Psoas muscle (tissue), 8 donors: ENCODE data around the gene CDKN1A. TPM values are rescaled to one million over a fixed set of nuclear protein-coding genes. Genes with fewer than 3 reads are reported as not detected.
A peak's percentile ranks its signal among the peaks of the same experiment; 100 is the strongest.

Experiments used
- ATAC-seq, 4 donors: fragments of 200-7000 bp; cut with Tn5 transposase; one replicate each; pipeline ENCODE4 v1.9.1; 2020; ENCODE audit warnings: moderate library complexity in 3 of 4, mild to moderate bottlenecking in 2 of 4
- DNase-seq, 2 donors: peaks; one replicate each; pipeline ENCODE4 v3.0.0-alpha.2; 2020
- H3K27ac ChIP-seq: fragments of 200-600 bp; one replicate; pipeline ENCODE4 v1.8.0; 2022
- H3K27me3 ChIP-seq, 3 donors: fragments of 200-600 bp in 1 of 3; one replicate each; pipeline versions ENCODE4 v1.6.1 to v1.8.0; 2013 to 2022; ENCODE audit warnings: low read length in 2 of 3, mild to moderate bottlenecking in 2 of 3, moderate library complexity in 1 of 3; ENCODE audit not compliant: insufficient read depth in 3 of 3
- H3K36me3 ChIP-seq, 2 donors: fragments of 200-600 bp in 1 of 2; one replicate each; pipeline versions ENCODE4 v1.6.1 to v1.8.0; 2013 to 2022; ENCODE audit warnings: low read depth in 1 of 2, mild to moderate bottlenecking in 1 of 2, moderate library complexity in 1 of 2; ENCODE audit not compliant: insufficient read depth in 1 of 2
- H3K4me1 ChIP-seq: fragments of 200-600 bp; one replicate; pipeline ENCODE4 v1.8.0; 2022
- H3K4me3 ChIP-seq: fragments of 200-600 bp; one replicate; pipeline ENCODE4 v1.8.0; 2022; ENCODE audit warnings: mild to moderate bottlenecking
- H3K9me3 ChIP-seq: fragments of 200-600 bp; one replicate; pipeline ENCODE4 v1.8.0; 2022
- WGBS, 3 donors: extraction: QIAGEN DNeasy Blood & Tissue Kit; methylation state at CpG; one replicate each; pipeline versions ENCODE4 v1.1.6 to v1.1.7; 2013; 5-methylcytosine and 5-hydroxymethylcytosine counted together
- intact Hi-C, 2 donors: fragments of 100-400 bp; cut with DNase I; formaldehyde crosslinking; loops; one replicate each; pipeline versions ENCODE4 v1.11.0 to v1.14.2; 2022
- polyA plus RNA-seq, 3 donors: library from polyadenylated mRNA; stranded (reverse); fragments of 200-250 nt; gene quantifications; one replicate each; pipeline ENCODE4 v1.2.3, GENCODE V29; 2013
- total RNA-seq, 4 donors: library from RNA; stranded (reverse); fragmentation: NEBNext Ultra II Directional in 2 of 4; extraction: Animal tissue kit (Norgen Biotek cat#: 25700) in 2 of 4; gene quantifications; one replicate each; pipeline versions ENCODE4 v1.2.1 to v1.2.4, GENCODE V29; 2021 to 2023
- TF ChIP-seq, protein P1 (sequence below): fragments of 200-600 bp; IDR thresholded peaks from one replicate; pipeline ENCODE4 v1.8.0; 2022; ENCODE audit warnings: antibody characterized with exemption
- donor health status: healthy with polysubstance abuse.
- donor health status: DM: no; HTN: no; CAD: no; lungs with moderate emphysema.
- donor health status: Bipolar disorder and iron deficiency.
- donor health status: healthy.
- donor health status: DM: yes; HTN: yes; CAD: no.
- donor health status: DM: no; HTN: no; CAD: no.
- donor health status: DM: no; HTN: no; CAD: no.
- donor health status: DM: yes; HTN: yes; CAD: no.

The CDKN1A gene
- total and polyA plus RNA-seq, 7 donors, result 39.2 to 666 (median 159) TPM

DNA sequence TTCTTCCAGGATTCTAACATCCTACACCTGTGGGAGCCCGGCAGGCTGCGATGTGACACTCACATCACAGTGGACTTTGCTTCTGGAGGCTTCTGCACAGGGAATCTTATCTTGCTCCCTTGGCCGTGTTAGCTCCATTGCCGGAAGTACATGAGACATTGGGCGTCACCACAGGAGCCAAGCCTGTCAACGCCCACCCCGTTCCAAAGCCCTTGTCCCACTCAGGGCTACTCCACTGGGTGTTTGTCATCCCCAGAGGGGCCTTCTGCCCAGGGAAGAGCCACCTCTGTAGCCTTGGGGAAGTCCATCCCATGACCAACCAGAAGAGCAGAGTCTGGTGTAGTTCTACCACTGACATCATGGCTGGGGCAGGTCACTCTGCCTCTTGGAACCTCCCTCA is 20.8 kb downstream of the CDKN1A start:
- H3K4me1 ChIP-seq, result no peaks in the 10 kb centered on the region
- no peaks in the 10 kb centered on the region for H3K27me3 ChIP-seq
- peaks cover 4% of the 10 kb centered on the region for H3K9me3 ChIP-seq
- ATAC-seq, result peak in 1 of 4 donors; percentile 14
- H3K4me3 ChIP-seq, result no peak overlapping the region
- no peak overlapping the region for H3K27ac ChIP-seq
- TF ChIP-seq, protein P1, sequence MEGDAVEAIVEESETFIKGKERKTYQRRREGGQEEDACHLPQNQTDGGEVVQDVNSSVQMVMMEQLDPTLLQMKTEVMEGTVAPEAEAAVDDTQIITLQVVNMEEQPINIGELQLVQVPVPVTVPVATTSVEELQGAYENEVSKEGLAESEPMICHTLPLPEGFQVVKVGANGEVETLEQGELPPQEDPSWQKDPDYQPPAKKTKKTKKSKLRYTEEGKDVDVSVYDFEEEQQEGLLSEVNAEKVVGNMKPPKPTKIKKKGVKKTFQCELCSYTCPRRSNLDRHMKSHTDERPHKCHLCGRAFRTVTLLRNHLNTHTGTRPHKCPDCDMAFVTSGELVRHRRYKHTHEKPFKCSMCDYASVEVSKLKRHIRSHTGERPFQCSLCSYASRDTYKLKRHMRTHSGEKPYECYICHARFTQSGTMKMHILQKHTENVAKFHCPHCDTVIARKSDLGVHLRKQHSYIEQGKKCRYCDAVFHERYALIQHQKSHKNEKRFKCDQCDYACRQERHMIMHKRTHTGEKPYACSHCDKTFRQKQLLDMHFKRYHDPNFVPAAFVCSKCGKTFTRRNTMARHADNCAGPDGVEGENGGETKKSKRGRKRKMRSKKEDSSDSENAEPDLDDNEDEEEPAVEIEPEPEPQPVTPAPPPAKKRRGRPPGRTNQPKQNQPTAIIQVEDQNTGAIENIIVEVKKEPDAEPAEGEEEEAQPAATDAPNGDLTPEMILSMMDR, result no peak
- peak in 1 of 2 donors; percentile 32 for DNase-seq
- intact Hi-C loops, result loop anchor here in 1 of 2 donors (5.0 kb wide), 1 partner anchor 53 kb away; no protein-coding TSS in a partner anchor
- no peaks in the 10 kb centered on the region for H3K36me3 ChIP-seq
- WGBS, 3 donors, result 86 to 90% (median 88%) methylated on average over 7 of the region's 7 CpGs

DNA sequence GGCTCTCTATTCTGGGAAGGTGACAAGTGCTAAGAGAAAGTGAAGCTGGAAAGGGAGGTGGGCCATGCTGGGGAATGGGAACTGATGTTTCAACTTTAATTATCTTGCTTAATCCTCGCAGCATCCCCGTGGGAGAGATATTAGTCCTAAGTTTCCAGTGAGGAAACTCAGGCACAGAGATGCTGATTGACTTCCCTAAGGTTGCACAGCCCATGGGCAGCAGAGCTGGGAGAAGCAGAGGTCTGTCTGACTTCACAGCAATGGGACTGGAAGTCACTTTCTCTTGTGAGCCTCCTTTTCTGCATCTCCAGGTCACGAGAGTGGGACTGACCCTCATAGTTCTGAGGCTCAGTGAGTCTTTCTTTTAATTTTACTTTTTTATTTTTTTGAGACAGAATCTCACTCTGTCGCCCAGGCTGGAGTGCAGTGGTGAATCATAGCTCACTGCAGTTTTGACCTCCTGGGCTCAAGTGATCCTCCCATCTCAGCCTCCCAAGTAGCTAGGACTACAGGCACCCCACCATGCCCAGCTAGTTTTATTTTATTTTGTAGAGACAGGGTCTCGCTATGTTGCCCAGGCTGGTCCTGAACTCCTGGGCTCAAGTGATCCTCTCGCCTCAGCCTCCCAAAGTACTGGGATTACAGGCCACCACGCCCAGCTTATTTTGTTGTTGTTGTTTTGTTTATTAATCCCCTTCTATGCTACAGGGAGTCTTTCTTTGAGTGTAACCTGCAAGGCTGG is 21.7 kb downstream of the CDKN1A start:
- H3K36me3 ChIP-seq, result no peaks in the 10 kb centered on the region
- H3K27me3 ChIP-seq, result no peaks in the 10 kb centered on the region
- TF ChIP-seq, protein P1, result no peak
- intact Hi-C loops, result no loop called here
- 86 to 89% (median 88%) methylated on average over 7 of the region's 7 CpGs for WGBS, 3 donors
- peak in 1 of 2 donors; percentile 6 for DNase-seq
- no peaks in the 10 kb centered on the region for H3K4me1 ChIP-seq
- H3K9me3 ChIP-seq, result peaks cover 4% of the 10 kb centered on the region
- H3K27ac ChIP-seq, result no peak overlapping the region
- no peak overlapping the region for H3K4me3 ChIP-seq
- ATAC-seq, result no peak

DNA sequence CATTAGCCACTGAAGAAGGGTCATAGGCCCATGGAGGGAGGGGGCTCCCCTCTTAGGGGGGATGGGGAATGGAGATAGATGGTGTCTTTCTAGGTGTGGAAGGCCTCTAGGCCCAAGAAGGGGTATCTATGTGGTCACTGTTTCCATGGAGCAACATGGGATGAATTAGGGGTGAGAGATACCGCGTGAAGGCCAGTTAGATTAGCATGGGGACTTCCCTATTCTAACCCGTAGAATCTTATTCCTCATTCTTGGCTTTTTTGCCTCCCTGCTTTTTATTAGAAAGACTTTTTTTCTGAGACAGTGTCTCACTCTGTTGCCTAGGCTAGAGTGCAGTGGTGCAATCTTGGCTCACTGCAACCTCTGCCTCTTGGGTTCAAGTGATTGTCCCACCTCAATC is 22.3 kb downstream of the CDKN1A start:
- Histone ChIP-seq H3K4me1 (no peaks in the 10 kb centered on the region), H3K36me3 (no peaks in the 10 kb centered on the region), H3K27ac (no peak overlapping the region), H3K27me3 (no peaks in the 10 kb centered on the region), H3K4me3 (no peak overlapping the region), H3K9me3 (peaks cover 4% of the 10 kb centered on the region)
- intact Hi-C loops, result no loop called here
- 88 to 98% (median 95%) methylated on average over 3 of the region's 3 CpGs for WGBS, 3 donors
- TF ChIP-seq, protein P1, result no peak
- ATAC-seq (no peak), DNase-seq (peak in 1 of 2 donors; percentile 4)

DNA sequence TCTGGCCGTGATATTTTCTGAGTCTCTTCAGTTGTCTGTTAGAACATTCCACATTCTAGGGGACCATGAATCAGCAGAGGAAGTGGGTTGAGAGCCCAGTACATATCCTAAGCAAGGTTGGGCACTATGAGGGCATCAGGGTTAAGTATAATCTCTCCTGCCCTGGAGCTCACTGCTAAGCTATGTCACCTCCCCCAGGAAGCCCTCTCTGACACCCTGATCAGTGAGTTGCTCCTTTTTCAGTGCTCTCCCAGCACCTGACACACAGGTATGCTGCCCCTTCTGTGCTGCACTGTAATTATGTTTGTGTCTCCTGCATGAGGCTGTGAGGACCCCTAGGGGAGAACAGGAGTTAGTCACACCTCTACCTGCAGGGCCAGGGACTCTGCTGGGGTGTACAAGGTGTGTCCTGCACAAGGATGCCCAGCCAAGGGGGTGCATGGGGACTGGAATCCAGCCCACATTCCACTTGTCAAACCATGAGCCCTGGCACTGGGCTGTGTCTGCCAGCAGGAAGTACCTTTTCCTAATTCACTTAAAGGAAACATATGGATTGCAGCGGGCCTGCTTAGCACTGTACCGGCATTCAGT is 23.0 kb downstream of the CDKN1A start:
- H3K9me3 ChIP-seq, result peaks cover 4% of the 10 kb centered on the region
- DNase-seq, result peak in 1 of 2 donors; percentile 11
- H3K4me3 ChIP-seq, result no peak overlapping the region
- ATAC-seq, result peak in 1 of 4 donors; percentile 34
- TF ChIP-seq, protein P1, result no peak
- 88 to 94% (median 92%) methylated on average over 3 of the region's 3 CpGs for WGBS, 3 donors
- no peak overlapping the region for H3K27ac ChIP-seq
- intact Hi-C loops, result no loop called here
- no peaks in the 10 kb centered on the region for H3K27me3 ChIP-seq
- no peaks in the 10 kb centered on the region for H3K4me1 ChIP-seq
- no peaks in the 10 kb centered on the region for H3K36me3 ChIP-seq
